GM18520 (cell line): Measurements from ENCODE around the gene KLF4.

Source experiments
- ATAC-seq: cut with Tn5 transposase; IDR thresholded peaks from one replicate; pipeline ENCODE4 v1.9.1; 2021; ENCODE audit not compliant: unreplicated experiment

KLF4 gene

GRCh38 chr9:107455425-107456135 lies 34.0 kb downstream of the KLF4 start:
- ATAC-seq = no peak

- ATAC-seq = no peak
Measured at GRCh38 chr9:107453479-107453878, 36.1 kb downstream of the KLF4 start.

- ATAC-seq = no peak
Measured at GRCh38 chr9:107447834-107448233, 41.7 kb downstream of the KLF4 start.

- ATAC-seq = no peak
Measured at GRCh38 chr9:107447081-107447480, 42.5 kb downstream of the KLF4 start.

- no peak for ATAC-seq
Measured at GRCh38 chr9:107446491-107446890, 43.1 kb downstream of the KLF4 start.

- no peak for ATAC-seq
Measured at GRCh38 chr9:107443786-107444185, 45.8 kb downstream of the KLF4 start.

- no peak for ATAC-seq
Measured at GRCh38 chr9:107439991-107440456, 49.5 kb downstream of the KLF4 start.

GRCh38 chr9:107438211-107439031 lies 51.1 kb downstream of the KLF4 start:
- ATAC-seq = no peak

- no peak for ATAC-seq
Measured at GRCh38 chr9:107437716-107438115, 51.9 kb downstream of the KLF4 start.

- no peak for ATAC-seq
Measured at GRCh38 chr9:107435415-107435814, 54.2 kb downstream of the KLF4 start.
